HG03457 (cell line): ENCODE data around the gene PIMREG.
"Not testable (repeated sequence)": the region's sequence is repeated elsewhere in the genome, so short reads cannot be mapped to it uniquely, and the experiment has no call there.

Experiments used
- ATAC-seq: cut with Tn5 transposase; IDR thresholded peaks from one replicate; pipeline ENCODE4 v1.9.1; 2021; ENCODE audit warnings: moderate number of reproducible peaks; ENCODE audit not compliant: unreplicated experiment

Gene PIMREG

GRCh38 chr17:6476810-6477179, 32.5 kb downstream of the PIMREG start:
- ATAC-seq = no peak

GRCh38 chr17:6477831-6478383, 33.7 kb downstream of the PIMREG start:
- no peak for ATAC-seq

- ATAC-seq = no peak
Observed at GRCh38 chr17:6478486-6478885, 34.2 kb downstream of the PIMREG start.

- ATAC-seq = no peak
Observed at GRCh38 chr17:6479622-6480302, 35.5 kb downstream of the PIMREG start.

- ATAC-seq = no peak
Observed at GRCh38 chr17:6480303-6480675, 36.0 kb downstream of the PIMREG start.

GRCh38 chr17:6482105-6482455, 37.8 kb downstream of the PIMREG start:
- no peak for ATAC-seq

GRCh38 chr17:6482796-6483195, 38.5 kb downstream of the PIMREG start:
- not testable (repeated sequence) for ATAC-seq

GRCh38 chr17:6483507-6483906, 39.3 kb downstream of the PIMREG start:
- ATAC-seq = no peak

- ATAC-seq = no peak
Observed at GRCh38 chr17:6485646-6486412, 41.6 kb downstream of the PIMREG start.

- ATAC-seq = no peak
Observed at GRCh38 chr17:6487251-6488007, 43.2 kb downstream of the PIMREG start.

- ATAC-seq = no peak
Observed at GRCh38 chr17:6488008-6488539, 43.8 kb downstream of the PIMREG start.

- ATAC-seq = no peak
Observed at GRCh38 chr17:6489016-6489550, 44.8 kb downstream of the PIMREG start.

GRCh38 chr17:6491071-6491700, 46.9 kb downstream of the PIMREG start:
- ATAC-seq = no peak

GRCh38 chr17:6492892-6493674, 48.8 kb downstream of the PIMREG start:
- ATAC-seq = no peak

- no peak for ATAC-seq
Observed at GRCh38 chr17:6494239-6494941, 50.1 kb downstream of the PIMREG start.

- ATAC-seq = no peak
Observed at GRCh38 chr17:6495450-6496115, 51.3 kb downstream of the PIMREG start.

- no peak for ATAC-seq
Observed at GRCh38 chr17:6496116-6496481, 51.8 kb downstream of the PIMREG start.

- no peak for ATAC-seq
Observed at GRCh38 chr17:6496640-6497441, 52.6 kb downstream of the PIMREG start.
